GM12801 (cell line): Measurements from ENCODE around the gene GAPVD1.

Source experiments
- TF ChIP-seq, protein P1 (sequence below): IDR thresholded peaks from one replicate; pipeline ENCODE4 v1.5.1; 2011; ENCODE audit warnings: control low read depth; ENCODE audit not compliant: insufficient read length; ENCODE audit errors: extremely low read depth

GAPVD1 gene

GRCh38 chr9:125321496-125321895 is 59.9 kb downstream of the GAPVD1 start:
- TF ChIP-seq, protein P1, sequence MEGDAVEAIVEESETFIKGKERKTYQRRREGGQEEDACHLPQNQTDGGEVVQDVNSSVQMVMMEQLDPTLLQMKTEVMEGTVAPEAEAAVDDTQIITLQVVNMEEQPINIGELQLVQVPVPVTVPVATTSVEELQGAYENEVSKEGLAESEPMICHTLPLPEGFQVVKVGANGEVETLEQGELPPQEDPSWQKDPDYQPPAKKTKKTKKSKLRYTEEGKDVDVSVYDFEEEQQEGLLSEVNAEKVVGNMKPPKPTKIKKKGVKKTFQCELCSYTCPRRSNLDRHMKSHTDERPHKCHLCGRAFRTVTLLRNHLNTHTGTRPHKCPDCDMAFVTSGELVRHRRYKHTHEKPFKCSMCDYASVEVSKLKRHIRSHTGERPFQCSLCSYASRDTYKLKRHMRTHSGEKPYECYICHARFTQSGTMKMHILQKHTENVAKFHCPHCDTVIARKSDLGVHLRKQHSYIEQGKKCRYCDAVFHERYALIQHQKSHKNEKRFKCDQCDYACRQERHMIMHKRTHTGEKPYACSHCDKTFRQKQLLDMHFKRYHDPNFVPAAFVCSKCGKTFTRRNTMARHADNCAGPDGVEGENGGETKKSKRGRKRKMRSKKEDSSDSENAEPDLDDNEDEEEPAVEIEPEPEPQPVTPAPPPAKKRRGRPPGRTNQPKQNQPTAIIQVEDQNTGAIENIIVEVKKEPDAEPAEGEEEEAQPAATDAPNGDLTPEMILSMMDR = no peak

- TF ChIP-seq, protein P1 = no peak
Measured at GRCh38 chr9:125323615-125324014, 62.0 kb downstream of the GAPVD1 start.

DNA sequence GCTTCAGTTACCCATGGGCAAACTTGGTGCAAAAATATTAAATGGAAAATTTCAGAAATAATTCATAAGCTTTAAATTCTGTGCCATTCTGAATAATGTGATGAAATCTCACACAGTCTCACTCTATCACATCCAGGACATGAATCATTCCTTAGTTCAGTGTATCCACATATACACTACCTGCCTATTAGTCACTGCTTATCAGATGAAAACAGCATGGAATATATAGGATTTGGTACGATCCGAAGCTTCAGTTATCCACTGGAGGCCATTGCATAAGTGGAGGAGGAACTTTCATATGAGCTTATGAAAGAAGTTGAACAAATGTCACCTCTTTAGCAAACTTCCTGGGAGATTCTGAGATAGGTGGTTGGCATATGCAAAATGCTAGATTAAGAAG is 64.2 kb downstream of the GAPVD1 start:
- TF ChIP-seq, protein P1 = no peak

DNA sequence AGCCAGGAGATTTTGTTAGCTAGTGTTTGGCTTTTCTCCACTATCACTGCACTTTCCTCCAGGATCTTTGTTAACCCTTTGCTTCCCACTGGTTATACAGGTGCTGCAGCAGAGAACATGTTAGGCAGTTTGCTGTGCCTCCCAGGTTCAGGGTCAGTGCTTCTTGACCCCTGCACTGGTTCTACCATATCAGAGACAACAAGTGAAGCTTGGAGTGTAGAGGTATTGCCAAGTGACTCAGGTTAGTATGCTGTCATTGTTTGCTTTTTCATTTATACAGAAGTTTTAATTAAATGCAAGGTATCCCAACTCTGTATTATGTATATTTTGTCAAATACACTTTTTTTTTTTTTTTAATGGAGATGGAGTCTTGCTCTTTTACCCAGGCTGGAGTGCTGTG is 68.4 kb downstream of the GAPVD1 start:
- TF ChIP-seq, protein P1 = no peak

DNA sequence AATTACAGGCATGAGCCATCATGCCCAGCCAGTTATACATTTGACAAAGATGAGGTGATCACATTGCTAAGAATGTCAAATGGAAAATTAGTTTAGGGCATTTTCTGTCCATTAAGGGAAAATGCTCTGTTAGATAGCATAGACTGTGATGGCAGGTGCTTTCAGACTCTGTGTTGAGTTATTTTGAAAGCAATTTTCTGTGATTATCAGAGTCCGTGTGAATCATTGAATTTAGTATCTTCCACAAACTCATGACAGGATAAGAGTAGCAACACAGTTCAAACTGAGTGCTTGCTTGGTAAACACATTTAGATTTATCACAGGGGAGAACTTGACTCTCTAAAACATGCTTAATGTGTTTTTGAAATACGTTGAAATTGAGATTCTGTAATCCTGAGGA is 69.0 kb downstream of the GAPVD1 start:
- TF ChIP-seq, protein P1 = no peak

DNA sequence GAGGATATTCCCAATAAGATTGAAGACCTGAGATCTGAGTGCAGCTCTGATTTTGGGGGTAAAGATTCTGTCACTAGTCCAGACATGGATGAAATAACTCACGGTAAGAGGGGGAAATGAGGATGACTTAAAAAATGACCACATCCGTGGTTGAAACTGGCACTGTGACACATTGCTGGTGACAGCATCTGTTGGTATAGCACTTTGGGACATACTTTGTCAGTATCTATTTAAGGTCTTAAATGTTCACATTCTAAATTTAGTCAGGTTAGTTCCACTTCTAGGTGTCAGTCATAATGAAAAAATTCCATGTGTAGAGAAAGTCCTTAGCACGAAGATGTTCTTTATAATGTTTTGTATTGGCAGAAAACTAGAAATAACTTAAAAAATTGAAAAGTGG is 70.9 kb downstream of the GAPVD1 start:
- TF ChIP-seq, protein P1 = no peak

DNA sequence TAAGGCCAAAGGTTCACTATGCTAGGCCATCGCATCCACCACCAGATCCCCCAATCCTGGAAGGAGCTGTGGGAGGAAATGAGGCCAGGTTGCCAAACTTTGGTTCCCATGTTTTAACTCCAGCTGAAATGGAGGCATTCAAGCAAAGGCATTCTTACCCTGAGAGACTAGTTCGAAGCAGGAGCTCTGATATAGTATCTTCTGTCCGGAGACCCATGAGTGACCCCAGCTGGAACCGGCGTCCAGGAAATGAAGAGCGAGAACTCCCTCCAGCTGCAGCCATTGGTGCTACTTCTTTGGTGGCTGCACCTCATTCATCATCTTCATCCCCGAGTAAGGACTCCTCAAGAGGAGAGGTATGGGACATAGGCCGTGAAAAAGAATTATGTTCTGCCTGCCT is 75.6 kb downstream of the GAPVD1 start:
- TF ChIP-seq, protein P1 = no peak

GRCh38 chr9:125338929-125339328 is 77.3 kb downstream of the GAPVD1 start:
- TF ChIP-seq, protein P1 = no peak
